Endothelial cell of umbilical vein (primary cell): Measurements from ENCODE around the gene CAPS. TPM values are rescaled to one million over a fixed set of nuclear protein-coding genes. Genes with fewer than 3 reads are reported as not detected.

ENCODE experiments used
- BruUV-seq: library from RNA; stranded (reverse); fragments of 400-500 nt; replicated peaks from 2 replicates; lab custom pipeline; 2021; lab: Mats Ljungman, UMichigan
- CTCF ChIA-PET: fragments of 300-600, 350-600 bp; sonication (Branson Sonifier 250); formaldehyde crosslinking; loops from one replicate; lab custom pipeline; 2021; ENCODE audit warnings: antibody characterized with exemption, inconsistent platforms; lab: Charles Lee
- POLR2A ChIA-PET: fragments of 300-600, 350-600 bp; sonication (Branson Sonifier 250); formaldehyde crosslinking; loops from one replicate; lab custom pipeline; 2021; ENCODE audit warnings: antibody characterized with exemption, inconsistent platforms; lab: Charles Lee
- DNase-seq: peaks from one replicate; pipeline ENCODE4 v3.0.0-alpha.2; 2011; ENCODE audit warnings: low read depth, low spot score
- FAIRE-seq: peaks from 2 replicates; lab custom pipeline; 2011; peaks lifted over from hg19 to GRCh38; lab: Jason Lieb, UNC
- H2AFZ ChIP-seq: 2 replicates; pipeline ENCODE4 v1.6.0; 2012; ENCODE audit warnings: low read depth, low read length, control low read depth, inconsistent platforms
- H3K27ac ChIP-seq: 2 replicates; pipeline ENCODE4 v1.5.1; 2011; ENCODE audit warnings: low read depth, mild to moderate bottlenecking, control low read depth, low read length, moderate library complexity; ENCODE audit not compliant: insufficient read depth
- H3K27me3 ChIP-seq, 2 experiments: 2 replicates each; pipeline versions ENCODE4 v1.6.0 to v1.6.1; 2011; ENCODE audit warnings: low read length in 2 of 2, mixed read lengths in 1 of 2; ENCODE audit not compliant: control insufficient read depth in 2 of 2, insufficient read depth in 2 of 2
- H3K36me3 ChIP-seq, 2 experiments: 2 replicates in 1 of 2; 3 replicates in 1 of 2; pipeline ENCODE4 v1.5.1; 2011; ENCODE audit warnings: low read length in 2 of 2, mild to moderate bottlenecking in 1 of 2, moderate library complexity in 1 of 2; ENCODE audit not compliant: control insufficient read depth in 2 of 2, insufficient read depth in 2 of 2; ENCODE audit errors: extremely low read depth in 1 of 2
- H3K4me1 ChIP-seq: 3 replicates; pipeline ENCODE4 v1.5.1; 2011; ENCODE audit warnings: mild to moderate bottlenecking, low read length; ENCODE audit not compliant: control insufficient read depth, insufficient read depth; ENCODE audit errors: extremely low read depth
- H3K4me2 ChIP-seq: 2 replicates; pipeline ENCODE4 v1.6.1; 2011; ENCODE audit warnings: low read length, control low read depth, mixed read lengths; ENCODE audit not compliant: insufficient read depth
- H3K4me3 ChIP-seq, 3 experiments: fragments of 200-600 bp in 1 of 3; sonication (generic), shearing (Covaris generic) in 1 of 3; replicated peaks in 1 of 3; 2 replicates each; pipeline ENCODE4 v1.5.1; 2011 to 2016; ENCODE audit warnings: control low read depth in 3 of 3, low read length in 3 of 3, mild to moderate bottlenecking in 2 of 3, inconsistent platforms in 1 of 3, low read depth in 1 of 3, moderate library complexity in 1 of 3; ENCODE audit not compliant: insufficient read depth in 1 of 3
- H3K79me2 ChIP-seq: 2 replicates; pipeline ENCODE4 v1.6.0; 2012; ENCODE audit warnings: low read length, inconsistent platforms; ENCODE audit not compliant: control insufficient read depth, insufficient read depth
- H3K9ac ChIP-seq: replicated peaks from 2 replicates; pipeline ENCODE3; 2011; ENCODE audit warnings: low read length, control low read depth; ENCODE audit not compliant: insufficient read depth; ENCODE audit errors: extremely low read depth
- H3K9me1 ChIP-seq: replicated peaks from 3 replicates; pipeline ENCODE4 v1.6.0; 2011; ENCODE audit warnings: mild to moderate bottlenecking, low read length; ENCODE audit not compliant: control insufficient read depth, insufficient read depth; ENCODE audit errors: extremely low read depth
- H3K9me3 ChIP-seq: replicated peaks from 2 replicates; pipeline ENCODE4 v1.5.1; 2012; ENCODE audit warnings: low read length, inconsistent platforms; ENCODE audit not compliant: control insufficient read depth, insufficient read depth
- H4K20me1 ChIP-seq: replicated peaks from 2 replicates; pipeline ENCODE3; 2011; ENCODE audit warnings: mild to moderate bottlenecking, low read length; ENCODE audit not compliant: control insufficient read depth, insufficient read depth; ENCODE audit errors: extremely low read depth
- EZH2 ChIP-seq: IDR thresholded peaks from 2 replicates; pipeline ENCODE4 v1.6.1; 2012; ENCODE audit warnings: borderline replicate concordance, low read depth, mild to moderate bottlenecking, moderate library complexity, low read length, inconsistent platforms; ENCODE audit not compliant: severe bottlenecking
- FOS ChIP-seq: IDR thresholded peaks from 2 replicates; pipeline ENCODE4 v1.6.1; 2011; ENCODE audit warnings: mild to moderate bottlenecking, low read length, moderate library complexity, borderline replicate concordance; ENCODE audit not compliant: insufficient read depth
- GATA2 ChIP-seq: IDR thresholded peaks from 2 replicates; pipeline ENCODE4 v1.7.0; 2011; ENCODE audit warnings: low read depth, mild to moderate bottlenecking, moderate library complexity, mixed read lengths, low read length; ENCODE audit not compliant: insufficient read length, insufficient read depth
- JUN ChIP-seq: IDR thresholded peaks from 2 replicates; pipeline ENCODE4 v1.6.1; 2011; ENCODE audit warnings: borderline replicate concordance, low read depth; ENCODE audit not compliant: insufficient read length, insufficient read depth
- MAX ChIP-seq: IDR thresholded peaks from 2 replicates; pipeline ENCODE4 v1.6.1; 2011; ENCODE audit not compliant: insufficient read depth, insufficient read length
- MYC ChIP-seq: IDR thresholded peaks from one replicate; pipeline ENCODE4 v1.6.1; 2011; ENCODE audit warnings: mild to moderate bottlenecking, low read depth, low read length
- POLR2A ChIP-seq: IDR thresholded peaks from 2 replicates; pipeline ENCODE4 v1.6.1; 2012; ENCODE audit warnings: low read depth, mild to moderate bottlenecking, control low read depth, low read length
- POLR2AphosphoS5 ChIP-seq: IDR thresholded peaks from 2 replicates; pipeline ENCODE4 v1.6.1; 2012; ENCODE audit warnings: low read depth, mild to moderate bottlenecking, control low read depth, low read length, moderate library complexity; ENCODE audit not compliant: insufficient read depth
- dilution Hi-C: fragments of 300-500 bp; cut with MboI; formaldehyde crosslinking; loops from one replicate; pipeline ENCODE4 v1.15.0; 2019; ENCODE audit warnings: low sequenced_read_pairs; ENCODE audit not compliant: extremely low pct_ligation_motif_present
- intact Hi-C: fragments of 100-400 bp; cut with micrococcal nuclease; formaldehyde crosslinking; loops from one replicate; pipeline ENCODE4 v1.10.0; 2022
- polyA plus RNA-seq, 4 experiments: library from polyadenylated mRNA; depleted of rRNA in 3 of 4; stranded (reverse) in 3 of 4; unstranded in 1 of 4; fragments of >200 nt; gene quantifications; 2 replicates each; pipeline versions ENCODE4 v1.2.1 to v1.2.3, GENCODE V29; 2011 to 2012; ENCODE audit warnings: missing spikeins in 1 of 4
- total RNA-seq: library from RNA; stranded (reverse); gene quantifications from 2 replicates; pipeline ENCODE4 v1.2.3, GENCODE V29; 2021
- TF ChIP-seq, protein P1 (sequence below), 2 donors: IDR thresholded peaks; 1 replicate in 1 of 2; 2 replicates in 1 of 2; pipeline ENCODE4 v1.5.1; 2011; ENCODE audit warnings: low read length in 2 of 2, mild to moderate bottlenecking in 2 of 2, moderate library complexity in 2 of 2, control low read depth in 1 of 2, inconsistent platforms in 1 of 2, low read depth in 1 of 2; ENCODE audit not compliant: insufficient read depth in 1 of 2; ENCODE audit errors: extremely low read depth in 1 of 2

CAPS gene
- total and polyA plus RNA-seq, 2 donors (not counting 3 experiments of a cell fraction or from before 2014, with no cell fraction given): 6.9 to 8.9 TPM

DNA sequence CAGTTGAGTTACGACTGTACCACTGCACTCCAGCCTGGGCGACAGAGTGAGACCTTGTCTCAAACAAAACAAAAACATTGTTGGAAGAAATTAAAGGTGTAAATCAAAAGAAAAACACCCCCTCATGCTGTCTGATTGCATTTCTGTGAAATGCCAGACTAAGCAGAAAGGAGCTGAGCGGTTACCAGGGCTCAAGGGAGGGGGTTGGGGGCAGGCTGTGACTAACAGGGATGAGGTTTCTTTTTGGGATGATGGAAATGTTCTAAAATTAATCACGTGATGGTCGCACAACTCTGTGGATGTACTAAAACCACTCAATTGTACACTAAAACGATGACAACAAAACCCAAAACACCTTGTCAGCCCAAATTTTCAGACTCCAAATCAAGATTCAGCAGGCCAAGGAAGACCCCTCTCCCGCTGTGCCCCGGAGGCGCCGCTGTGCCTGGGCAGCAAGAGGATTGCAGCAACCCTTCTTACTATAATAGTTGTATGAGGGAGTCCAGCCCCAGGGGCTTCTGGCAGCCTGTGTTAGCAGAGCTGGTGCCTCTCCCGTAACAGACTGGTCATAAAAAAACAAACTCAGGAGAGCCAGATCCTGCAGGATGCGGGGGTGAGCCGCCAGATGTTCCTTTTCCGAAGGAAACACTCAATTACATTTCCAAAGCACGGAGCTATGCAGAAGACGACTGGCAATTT is 20.9 kb downstream of the CAPS start:
- peaks cover 7 to 16% of the 10 kb centered on the region in 2 experiments for H3K36me3 ChIP-seq
- TF ChIP-seq GATA2: no peak
- no peak for TF ChIP-seq POLR2AphosphoS5
- TF ChIP-seq MYC: no peak
- TF ChIP-seq EZH2: no peak
- TF ChIP-seq MAX: no peak
- TF ChIP-seq, protein P1, sequence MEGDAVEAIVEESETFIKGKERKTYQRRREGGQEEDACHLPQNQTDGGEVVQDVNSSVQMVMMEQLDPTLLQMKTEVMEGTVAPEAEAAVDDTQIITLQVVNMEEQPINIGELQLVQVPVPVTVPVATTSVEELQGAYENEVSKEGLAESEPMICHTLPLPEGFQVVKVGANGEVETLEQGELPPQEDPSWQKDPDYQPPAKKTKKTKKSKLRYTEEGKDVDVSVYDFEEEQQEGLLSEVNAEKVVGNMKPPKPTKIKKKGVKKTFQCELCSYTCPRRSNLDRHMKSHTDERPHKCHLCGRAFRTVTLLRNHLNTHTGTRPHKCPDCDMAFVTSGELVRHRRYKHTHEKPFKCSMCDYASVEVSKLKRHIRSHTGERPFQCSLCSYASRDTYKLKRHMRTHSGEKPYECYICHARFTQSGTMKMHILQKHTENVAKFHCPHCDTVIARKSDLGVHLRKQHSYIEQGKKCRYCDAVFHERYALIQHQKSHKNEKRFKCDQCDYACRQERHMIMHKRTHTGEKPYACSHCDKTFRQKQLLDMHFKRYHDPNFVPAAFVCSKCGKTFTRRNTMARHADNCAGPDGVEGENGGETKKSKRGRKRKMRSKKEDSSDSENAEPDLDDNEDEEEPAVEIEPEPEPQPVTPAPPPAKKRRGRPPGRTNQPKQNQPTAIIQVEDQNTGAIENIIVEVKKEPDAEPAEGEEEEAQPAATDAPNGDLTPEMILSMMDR (IDR thresholded peaks at IDR 0.05; ENCODE audit: extremely low read depth in 1 of 2, insufficient read depth in 1 of 2, low read depth in 1 of 2, low read length in 2 of 2): no peak
- TF ChIP-seq FOS: no peak
- TF ChIP-seq JUN: no peak
- no peak for TF ChIP-seq POLR2A
- FAIRE-seq (peak; percentile 70), DNase-seq (peak; percentile 81)
- peak overlapping the region; percentile 14 for H3K4me2 ChIP-seq
- dilution Hi-C loops (no loop called here), intact Hi-C loops (no loop called here)
- no peaks in the 10 kb centered on the region for H3K9me3 ChIP-seq
- H3K9ac ChIP-seq: no peak overlapping the region
- H3K9me1 ChIP-seq: no peaks in the 10 kb centered on the region
- H2AFZ ChIP-seq: no peak overlapping the region
- peak overlapping the region; percentile 42 for H3K27ac ChIP-seq
- H3K27me3 ChIP-seq: no peaks in the 10 kb centered on the region
- H4K20me1 ChIP-seq: no peaks in the 10 kb centered on the region
- peaks cover 30% of the 10 kb centered on the region for H3K4me1 ChIP-seq
- POLR2A ChIA-PET: interaction anchor here (1.0 kb wide), 1 partner anchor 31 kb away, joined by 3 read pairs; the partner anchor contains the start of gene NDUFA11
- CTCF ChIA-PET: interaction anchor here (0.6 to 3.4 kb wide), 12 partner anchors 17 to 153 kb away, joined by 3 to 28 read pairs (median 4); partner anchors contain the start of gene NRTN
- H3K79me2 ChIP-seq: no peaks in the 10 kb centered on the region
- BruUV-seq: no TSS peak
- no peak overlapping the region for H3K4me3 ChIP-seq
